Endothelial cell of umbilical vein (primary cell): ENCODE results near the gene TMEM164. TPM values are rescaled to one million over a fixed set of nuclear protein-coding genes. Genes with fewer than 3 reads are reported as not detected.

ENCODE experiments used
- BruUV-seq: library from RNA; stranded (reverse); fragments of 400-500 nt; replicated peaks from 2 replicates; lab custom pipeline; 2021; lab: Mats Ljungman, UMichigan
- CTCF ChIA-PET: fragments of 300-600, 350-600 bp; sonication (Branson Sonifier 250); formaldehyde crosslinking; loops from one replicate; lab custom pipeline; 2021; ENCODE audit warnings: antibody characterized with exemption, inconsistent platforms; lab: Charles Lee
- POLR2A ChIA-PET: fragments of 300-600, 350-600 bp; sonication (Branson Sonifier 250); formaldehyde crosslinking; loops from one replicate; lab custom pipeline; 2021; ENCODE audit warnings: antibody characterized with exemption, inconsistent platforms; lab: Charles Lee
- DNase-seq: peaks from one replicate; pipeline ENCODE4 v3.0.0-alpha.2; 2011; ENCODE audit warnings: low read depth, low spot score
- FAIRE-seq: peaks from 2 replicates; lab custom pipeline; 2011; peaks lifted over from hg19 to GRCh38; lab: Jason Lieb, UNC
- H2AFZ ChIP-seq: 2 replicates; pipeline ENCODE4 v1.6.0; 2012; ENCODE audit warnings: low read depth, low read length, control low read depth, inconsistent platforms
- H3K27ac ChIP-seq: 2 replicates; pipeline ENCODE4 v1.5.1; 2011; ENCODE audit warnings: low read depth, mild to moderate bottlenecking, control low read depth, low read length, moderate library complexity; ENCODE audit not compliant: insufficient read depth
- H3K27me3 ChIP-seq, 2 experiments: 2 replicates each; pipeline versions ENCODE4 v1.6.0 to v1.6.1; 2011; ENCODE audit warnings: low read length in 2 of 2, mixed read lengths in 1 of 2; ENCODE audit not compliant: control insufficient read depth in 2 of 2, insufficient read depth in 2 of 2
- H3K36me3 ChIP-seq, 2 experiments: 2 replicates in 1 of 2; 3 replicates in 1 of 2; pipeline ENCODE4 v1.5.1; 2011; ENCODE audit warnings: low read length in 2 of 2, mild to moderate bottlenecking in 1 of 2, moderate library complexity in 1 of 2; ENCODE audit not compliant: control insufficient read depth in 2 of 2, insufficient read depth in 2 of 2; ENCODE audit errors: extremely low read depth in 1 of 2
- H3K4me1 ChIP-seq: 3 replicates; pipeline ENCODE4 v1.5.1; 2011; ENCODE audit warnings: mild to moderate bottlenecking, low read length; ENCODE audit not compliant: control insufficient read depth, insufficient read depth; ENCODE audit errors: extremely low read depth
- H3K4me2 ChIP-seq: 2 replicates; pipeline ENCODE4 v1.6.1; 2011; ENCODE audit warnings: low read length, control low read depth, mixed read lengths; ENCODE audit not compliant: insufficient read depth
- H3K4me3 ChIP-seq, 3 experiments: fragments of 200-600 bp in 1 of 3; sonication (generic), shearing (Covaris generic) in 1 of 3; replicated peaks in 1 of 3; 2 replicates each; pipeline ENCODE4 v1.5.1; 2011 to 2016; ENCODE audit warnings: control low read depth in 3 of 3, low read length in 3 of 3, mild to moderate bottlenecking in 2 of 3, inconsistent platforms in 1 of 3, low read depth in 1 of 3, moderate library complexity in 1 of 3; ENCODE audit not compliant: insufficient read depth in 1 of 3
- H3K79me2 ChIP-seq: 2 replicates; pipeline ENCODE4 v1.6.0; 2012; ENCODE audit warnings: low read length, inconsistent platforms; ENCODE audit not compliant: control insufficient read depth, insufficient read depth
- H3K9ac ChIP-seq: replicated peaks from 2 replicates; pipeline ENCODE3; 2011; ENCODE audit warnings: low read length, control low read depth; ENCODE audit not compliant: insufficient read depth; ENCODE audit errors: extremely low read depth
- H3K9me1 ChIP-seq: replicated peaks from 3 replicates; pipeline ENCODE4 v1.6.0; 2011; ENCODE audit warnings: mild to moderate bottlenecking, low read length; ENCODE audit not compliant: control insufficient read depth, insufficient read depth; ENCODE audit errors: extremely low read depth
- H3K9me3 ChIP-seq: replicated peaks from 2 replicates; pipeline ENCODE4 v1.5.1; 2012; ENCODE audit warnings: low read length, inconsistent platforms; ENCODE audit not compliant: control insufficient read depth, insufficient read depth
- H4K20me1 ChIP-seq: replicated peaks from 2 replicates; pipeline ENCODE3; 2011; ENCODE audit warnings: mild to moderate bottlenecking, low read length; ENCODE audit not compliant: control insufficient read depth, insufficient read depth; ENCODE audit errors: extremely low read depth
- EZH2 ChIP-seq: IDR thresholded peaks from 2 replicates; pipeline ENCODE4 v1.6.1; 2012; ENCODE audit warnings: borderline replicate concordance, low read depth, mild to moderate bottlenecking, moderate library complexity, low read length, inconsistent platforms; ENCODE audit not compliant: severe bottlenecking
- FOS ChIP-seq: IDR thresholded peaks from 2 replicates; pipeline ENCODE4 v1.6.1; 2011; ENCODE audit warnings: mild to moderate bottlenecking, low read length, moderate library complexity, borderline replicate concordance; ENCODE audit not compliant: insufficient read depth
- GATA2 ChIP-seq: IDR thresholded peaks from 2 replicates; pipeline ENCODE4 v1.7.0; 2011; ENCODE audit warnings: low read depth, mild to moderate bottlenecking, moderate library complexity, mixed read lengths, low read length; ENCODE audit not compliant: insufficient read length, insufficient read depth
- JUN ChIP-seq: IDR thresholded peaks from 2 replicates; pipeline ENCODE4 v1.6.1; 2011; ENCODE audit warnings: borderline replicate concordance, low read depth; ENCODE audit not compliant: insufficient read length, insufficient read depth
- MYC ChIP-seq: IDR thresholded peaks from one replicate; pipeline ENCODE4 v1.6.1; 2011; ENCODE audit warnings: mild to moderate bottlenecking, low read depth, low read length
- POLR2A ChIP-seq: IDR thresholded peaks from 2 replicates; pipeline ENCODE4 v1.6.1; 2012; ENCODE audit warnings: low read depth, mild to moderate bottlenecking, control low read depth, low read length
- POLR2AphosphoS5 ChIP-seq: IDR thresholded peaks from 2 replicates; pipeline ENCODE4 v1.6.1; 2012; ENCODE audit warnings: low read depth, mild to moderate bottlenecking, control low read depth, low read length, moderate library complexity; ENCODE audit not compliant: insufficient read depth
- dilution Hi-C: fragments of 300-500 bp; cut with MboI; formaldehyde crosslinking; loops from one replicate; pipeline ENCODE4 v1.15.0; 2019; ENCODE audit warnings: low sequenced_read_pairs; ENCODE audit not compliant: extremely low pct_ligation_motif_present
- intact Hi-C: fragments of 100-400 bp; cut with micrococcal nuclease; formaldehyde crosslinking; loops from one replicate; pipeline ENCODE4 v1.10.0; 2022
- polyA plus RNA-seq, 4 experiments: library from polyadenylated mRNA; depleted of rRNA in 3 of 4; stranded (reverse) in 3 of 4; unstranded in 1 of 4; fragments of >200 nt; gene quantifications; 2 replicates each; pipeline versions ENCODE4 v1.2.1 to v1.2.3, GENCODE V29; 2011 to 2012; ENCODE audit warnings: missing spikeins in 1 of 4
- total RNA-seq: library from RNA; stranded (reverse); gene quantifications from 2 replicates; pipeline ENCODE4 v1.2.3, GENCODE V29; 2021
- TF ChIP-seq, protein P1 (sequence below), 2 donors: IDR thresholded peaks; 1 replicate in 1 of 2; 2 replicates in 1 of 2; pipeline ENCODE4 v1.5.1; 2011; ENCODE audit warnings: low read length in 2 of 2, mild to moderate bottlenecking in 2 of 2, moderate library complexity in 2 of 2, control low read depth in 1 of 2, inconsistent platforms in 1 of 2, low read depth in 1 of 2; ENCODE audit not compliant: insufficient read depth in 1 of 2; ENCODE audit errors: extremely low read depth in 1 of 2
- TF ChIP-seq, protein P2 (sequence below): IDR thresholded peaks from 2 replicates; pipeline ENCODE4 v1.6.1; 2011; ENCODE audit not compliant: insufficient read depth, insufficient read length

The TMEM164 gene
- total and polyA plus RNA-seq, 2 donors (not counting 3 experiments of a cell fraction or from before 2014, with no cell fraction given) = 12.8 to 22.2 TPM

DNA sequence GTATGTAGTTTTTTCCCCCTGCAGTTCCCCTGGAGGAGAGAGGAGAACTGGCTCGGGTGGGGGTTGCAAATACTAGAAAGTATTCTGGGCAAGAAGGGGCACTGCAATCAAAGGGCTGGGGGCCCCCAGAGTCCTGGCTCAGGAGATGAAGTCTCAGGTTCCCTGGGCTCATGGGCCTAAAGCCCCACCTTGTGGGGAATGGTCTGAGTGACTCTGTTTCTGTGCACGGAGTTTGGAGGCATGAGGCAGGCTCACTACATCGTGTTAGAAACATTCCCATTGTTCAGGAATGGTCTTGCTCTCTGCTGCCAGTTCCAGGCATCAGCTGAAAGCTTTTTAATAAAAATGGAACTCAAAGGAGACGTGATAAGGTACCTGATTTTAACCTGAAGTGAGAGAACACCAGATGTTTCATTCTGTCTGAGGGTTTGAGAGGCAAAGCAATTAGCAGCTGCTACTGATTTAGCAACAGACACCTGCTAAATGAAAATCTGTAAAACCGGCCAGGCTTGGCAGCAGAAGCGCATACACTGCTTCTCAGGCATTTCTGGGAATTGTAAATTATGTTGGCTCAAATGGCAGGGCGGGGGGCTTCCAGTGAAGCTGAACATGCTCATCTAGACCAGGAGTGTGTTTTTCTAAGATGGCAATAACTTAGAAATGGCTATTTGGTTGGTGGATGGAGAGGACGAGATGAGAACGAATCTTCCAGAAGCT lies 122.7 kb downstream of the TMEM164 start:
- H2AFZ ChIP-seq = no peak overlapping the region
- no peaks in the 10 kb centered on the region for H3K79me2 ChIP-seq
- intact Hi-C loops = loop anchor here (1.0 kb wide), 1 partner anchor 214 kb away; no protein-coding TSS in a partner anchor
- no peaks in the 10 kb centered on the region for H3K4me1 ChIP-seq
- H3K4me3 ChIP-seq = no peak overlapping the region
- ChIA-PET CTCF (interaction anchor here (1.0 to 2.6 kb wide), 6 partner anchors 21 to 235 kb away, joined by 3 to 10 read pairs (median 7); no protein-coding TSS in a partner anchor), POLR2A (no interaction called here)
- no peaks in the 10 kb centered on the region for H3K9me3 ChIP-seq
- peak; percentile 64 for FAIRE-seq
- H4K20me1 ChIP-seq = no peaks in the 10 kb centered on the region
- no peaks in the 10 kb centered on the region for H3K36me3 ChIP-seq
- H3K9me1 ChIP-seq = no peaks in the 10 kb centered on the region
- no peak overlapping the region for H3K9ac ChIP-seq
- H3K4me2 ChIP-seq = no peak overlapping the region
- no peak overlapping the region for H3K27ac ChIP-seq
- BruUV-seq = no TSS peak
- no peak for TF ChIP-seq JUN
- TF ChIP-seq, protein P1, sequence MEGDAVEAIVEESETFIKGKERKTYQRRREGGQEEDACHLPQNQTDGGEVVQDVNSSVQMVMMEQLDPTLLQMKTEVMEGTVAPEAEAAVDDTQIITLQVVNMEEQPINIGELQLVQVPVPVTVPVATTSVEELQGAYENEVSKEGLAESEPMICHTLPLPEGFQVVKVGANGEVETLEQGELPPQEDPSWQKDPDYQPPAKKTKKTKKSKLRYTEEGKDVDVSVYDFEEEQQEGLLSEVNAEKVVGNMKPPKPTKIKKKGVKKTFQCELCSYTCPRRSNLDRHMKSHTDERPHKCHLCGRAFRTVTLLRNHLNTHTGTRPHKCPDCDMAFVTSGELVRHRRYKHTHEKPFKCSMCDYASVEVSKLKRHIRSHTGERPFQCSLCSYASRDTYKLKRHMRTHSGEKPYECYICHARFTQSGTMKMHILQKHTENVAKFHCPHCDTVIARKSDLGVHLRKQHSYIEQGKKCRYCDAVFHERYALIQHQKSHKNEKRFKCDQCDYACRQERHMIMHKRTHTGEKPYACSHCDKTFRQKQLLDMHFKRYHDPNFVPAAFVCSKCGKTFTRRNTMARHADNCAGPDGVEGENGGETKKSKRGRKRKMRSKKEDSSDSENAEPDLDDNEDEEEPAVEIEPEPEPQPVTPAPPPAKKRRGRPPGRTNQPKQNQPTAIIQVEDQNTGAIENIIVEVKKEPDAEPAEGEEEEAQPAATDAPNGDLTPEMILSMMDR (IDR thresholded peaks at IDR 0.05; ENCODE audit: extremely low read depth in 1 of 2, insufficient read depth in 1 of 2, low read depth in 1 of 2, low read length in 2 of 2) = peak in 1 of 2 donors; percentile 40
- dilution Hi-C loops = no loop called here
- H3K27me3 ChIP-seq = no peaks in the 10 kb centered on the region
- DNase-seq = peak; percentile 15

DNA sequence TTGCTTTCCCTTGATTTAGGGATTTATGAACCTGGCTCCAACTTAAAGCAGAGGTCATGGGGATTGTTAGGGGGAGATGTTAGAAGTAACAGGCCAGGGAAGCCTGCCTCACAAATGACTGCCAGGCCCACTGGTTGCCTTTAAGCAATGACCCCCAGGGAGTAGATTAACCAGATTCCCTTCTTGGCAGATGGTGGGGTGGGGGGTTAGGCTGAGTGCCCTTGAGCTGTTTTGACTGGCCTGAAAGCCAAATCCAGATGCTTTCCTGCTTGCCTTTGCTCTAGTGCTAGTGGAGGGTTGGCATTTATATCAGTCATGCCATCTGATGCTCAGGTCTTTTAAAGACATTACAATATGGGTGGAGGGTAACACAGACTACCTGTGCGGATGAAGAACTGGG lies 128.1 kb downstream of the TMEM164 start:
- dilution Hi-C loops (no loop called here), intact Hi-C loops (no loop called here)
- no peak overlapping the region for H3K4me2 ChIP-seq
- H2AFZ ChIP-seq = no peak overlapping the region
- no TSS peak for BruUV-seq
- H3K9me3 ChIP-seq = no peaks in the 10 kb centered on the region
- no peak overlapping the region for H3K9ac ChIP-seq
- H3K9me1 ChIP-seq = no peaks in the 10 kb centered on the region
- no peak overlapping the region for H3K27ac ChIP-seq
- no peaks in the 10 kb centered on the region for H4K20me1 ChIP-seq
- H3K27me3 ChIP-seq = no peaks in the 10 kb centered on the region
- FAIRE-seq = no peak
- CTCF ChIA-PET = no interaction called here
- H3K4me1 ChIP-seq = no peaks in the 10 kb centered on the region
- H3K79me2 ChIP-seq = no peaks in the 10 kb centered on the region
- H3K36me3 ChIP-seq = no peaks in the 10 kb centered on the region
- POLR2A ChIA-PET = no interaction called here
- no peak for DNase-seq
- TF ChIP-seq FOS (no peak), MYC (no peak), POLR2A (no peak), GATA2 (no peak), POLR2AphosphoS5 (no peak), EZH2 (no peak), JUN (no peak)
- TF ChIP-seq, protein P1 (IDR thresholded peaks at IDR 0.05; ENCODE audit: extremely low read depth in 1 of 2, insufficient read depth in 1 of 2, low read depth in 1 of 2, low read length in 2 of 2) = no peak
- TF ChIP-seq, protein P2, sequence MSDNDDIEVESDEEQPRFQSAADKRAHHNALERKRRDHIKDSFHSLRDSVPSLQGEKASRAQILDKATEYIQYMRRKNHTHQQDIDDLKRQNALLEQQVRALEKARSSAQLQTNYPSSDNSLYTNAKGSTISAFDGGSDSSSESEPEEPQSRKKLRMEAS = no peak
- H3K4me3 ChIP-seq = no peak overlapping the region
